ENCODE measurements around the gene TBC1D2B.
"Not testable (repeated sequence)": the region's sequence is repeated elsewhere in the genome, so short reads cannot be mapped to it uniquely, and the experiment has no call there.

TBC1D2B gene

GRCh38 chr15:78000091-78000926 lies 77.2 kb downstream of the TBC1D2B start:
- DNase-seq, result peak; percentile 59 to 82 (median 62)

DNA sequence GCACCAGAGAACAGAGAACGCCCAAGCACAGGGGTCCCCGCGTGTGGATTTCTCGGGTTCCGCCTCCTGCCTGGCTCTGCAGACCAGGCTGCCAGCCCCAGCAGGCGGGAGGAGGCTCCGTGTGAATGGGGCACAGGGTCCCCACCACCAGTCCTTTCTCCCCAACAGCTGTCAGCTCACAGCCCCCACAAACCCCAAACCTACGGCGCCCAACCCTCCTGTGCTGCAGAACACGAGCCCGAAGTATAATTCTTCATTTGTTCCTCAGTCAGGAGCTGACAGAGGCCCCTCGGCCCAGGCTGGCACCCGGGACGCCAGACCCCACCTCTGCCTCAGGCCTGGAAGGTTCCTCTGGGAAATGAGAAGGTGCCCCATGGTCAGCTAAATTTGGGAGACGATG lies 78.0 kb downstream of the TBC1D2B start:
- DNase-seq, result no peak

DNA sequence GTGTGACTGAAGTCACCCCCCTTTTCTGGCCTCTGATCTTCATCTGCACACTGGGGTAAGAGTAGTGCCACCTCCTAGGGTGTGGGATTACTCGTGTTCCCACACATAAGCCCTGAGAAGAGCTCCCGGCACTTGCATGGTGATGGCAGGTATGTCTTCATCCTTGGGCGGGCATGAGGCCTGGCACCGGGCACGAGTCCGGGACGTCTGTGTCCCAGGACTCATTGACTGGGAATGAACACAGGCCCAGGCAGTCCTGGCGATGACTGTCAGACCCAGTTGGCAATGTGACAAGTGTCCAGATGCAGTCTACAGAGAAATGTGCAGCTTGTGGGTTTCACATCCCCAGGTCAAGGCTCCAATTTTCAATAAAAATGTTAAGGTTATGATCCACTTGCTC lies 78.9 kb downstream of the TBC1D2B start:
- no peak for DNase-seq

DNA sequence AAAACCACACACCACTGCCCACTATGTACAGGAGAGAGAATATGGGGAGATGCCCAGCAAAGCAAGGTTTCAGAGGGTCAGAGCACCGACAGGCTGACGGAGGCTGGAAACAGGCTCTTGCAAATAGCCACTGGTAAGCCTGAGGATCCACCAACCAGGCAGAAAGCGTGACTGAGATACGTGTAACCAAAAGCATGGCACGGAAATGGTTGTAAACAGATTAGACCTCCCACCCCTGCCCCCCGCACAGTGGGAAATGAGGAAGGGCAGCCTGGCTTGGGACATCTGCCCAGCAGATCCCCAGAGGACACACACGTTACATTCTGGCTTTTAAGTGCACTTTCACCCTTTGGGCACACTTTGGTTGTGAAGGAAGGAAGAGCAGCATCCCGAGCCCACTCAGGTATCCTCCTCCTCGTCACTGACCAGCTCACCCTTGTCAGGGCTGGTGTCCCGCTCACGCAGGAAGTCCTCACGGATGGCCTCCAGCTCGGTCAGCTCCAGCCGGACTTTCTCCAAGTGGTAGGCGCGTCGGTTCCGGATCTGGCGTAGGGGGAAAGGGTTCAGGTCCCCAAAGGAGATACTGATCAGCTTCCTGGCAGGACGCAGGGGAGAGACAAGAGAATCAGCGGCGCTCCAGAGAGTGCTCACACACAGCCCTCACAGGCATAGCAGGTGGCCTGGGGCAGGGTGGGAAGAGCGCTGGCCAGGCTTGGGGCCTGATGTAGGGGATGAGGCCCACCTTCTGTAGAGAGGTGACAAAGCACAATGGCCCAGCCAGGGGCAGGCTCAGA lies 79.6 kb downstream of the TBC1D2B start:
- DNase-seq, result not testable (repeated sequence)

DNA sequence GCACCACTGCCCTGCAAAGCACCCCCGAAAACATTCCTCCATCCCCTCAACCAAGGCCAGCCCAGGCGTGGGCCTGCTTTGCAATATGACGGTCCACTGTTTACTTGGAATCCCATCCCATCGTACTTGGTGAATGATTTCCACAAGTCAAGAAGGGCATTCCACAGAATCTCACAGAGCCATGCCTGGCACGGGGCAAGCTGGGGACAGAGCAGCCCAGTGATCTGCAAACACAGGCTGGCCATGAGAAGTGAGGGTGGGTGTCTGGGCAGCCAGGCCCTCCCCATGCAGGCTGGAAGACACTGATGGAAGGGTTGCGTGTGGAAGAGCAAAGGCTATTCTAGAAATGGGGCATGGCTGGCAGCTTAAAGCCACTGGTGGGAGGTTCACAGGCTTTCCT lies 80.3 kb downstream of the TBC1D2B start:
- not testable (repeated sequence) for DNase-seq

DNA sequence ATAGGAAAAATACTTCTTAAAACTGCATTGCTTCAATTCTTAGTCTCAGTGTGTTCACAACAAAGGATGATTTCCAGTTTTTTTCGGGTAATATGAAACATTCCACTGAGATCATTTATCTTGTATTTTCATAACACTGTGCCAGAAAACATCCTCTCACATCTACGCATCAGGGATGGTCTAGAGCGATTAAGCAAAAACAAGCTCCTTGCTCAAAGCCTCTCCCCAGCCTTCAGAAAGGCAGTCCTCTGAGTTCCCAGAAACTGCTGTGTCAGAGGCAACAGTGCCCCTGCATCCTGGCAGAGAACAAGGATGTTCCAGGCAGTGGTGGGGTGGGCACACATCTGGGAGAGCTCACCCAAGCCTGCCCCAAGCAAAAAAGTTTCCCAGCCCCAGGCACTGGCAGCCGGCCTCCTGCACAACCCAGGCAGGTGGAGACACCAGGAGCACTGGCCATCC lies 80.8 kb downstream of the TBC1D2B start:
- not testable (repeated sequence) for DNase-seq

- not testable (repeated sequence) for DNase-seq
These were observed 81.3 kb downstream of the TBC1D2B start for GRCh38 chr15:77996226-77996625.

DNA sequence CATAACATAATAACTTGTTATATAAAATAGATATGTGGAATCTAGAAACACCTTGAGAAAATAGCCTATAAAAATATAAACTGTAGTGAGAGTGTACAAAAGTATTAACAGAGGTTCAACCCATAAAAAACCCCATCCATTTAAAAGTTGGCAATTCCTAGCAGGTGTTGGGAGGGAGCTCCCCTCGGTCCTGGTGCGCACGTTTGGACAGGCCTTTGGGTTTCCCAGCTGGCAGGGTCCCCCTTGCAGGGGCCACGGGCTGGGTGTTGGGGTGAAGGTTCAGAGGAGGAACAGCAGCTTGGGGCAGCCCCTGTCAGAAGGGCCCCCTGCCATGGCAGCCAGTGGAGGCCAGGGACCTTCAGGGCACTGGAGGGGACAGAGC lies 82.0 kb downstream of the TBC1D2B start:
- DNase-seq, result not testable (repeated sequence)

- not testable (repeated sequence) for DNase-seq
These were observed 82.5 kb downstream of the TBC1D2B start for GRCh38 chr15:77994893-77995536.

DNA sequence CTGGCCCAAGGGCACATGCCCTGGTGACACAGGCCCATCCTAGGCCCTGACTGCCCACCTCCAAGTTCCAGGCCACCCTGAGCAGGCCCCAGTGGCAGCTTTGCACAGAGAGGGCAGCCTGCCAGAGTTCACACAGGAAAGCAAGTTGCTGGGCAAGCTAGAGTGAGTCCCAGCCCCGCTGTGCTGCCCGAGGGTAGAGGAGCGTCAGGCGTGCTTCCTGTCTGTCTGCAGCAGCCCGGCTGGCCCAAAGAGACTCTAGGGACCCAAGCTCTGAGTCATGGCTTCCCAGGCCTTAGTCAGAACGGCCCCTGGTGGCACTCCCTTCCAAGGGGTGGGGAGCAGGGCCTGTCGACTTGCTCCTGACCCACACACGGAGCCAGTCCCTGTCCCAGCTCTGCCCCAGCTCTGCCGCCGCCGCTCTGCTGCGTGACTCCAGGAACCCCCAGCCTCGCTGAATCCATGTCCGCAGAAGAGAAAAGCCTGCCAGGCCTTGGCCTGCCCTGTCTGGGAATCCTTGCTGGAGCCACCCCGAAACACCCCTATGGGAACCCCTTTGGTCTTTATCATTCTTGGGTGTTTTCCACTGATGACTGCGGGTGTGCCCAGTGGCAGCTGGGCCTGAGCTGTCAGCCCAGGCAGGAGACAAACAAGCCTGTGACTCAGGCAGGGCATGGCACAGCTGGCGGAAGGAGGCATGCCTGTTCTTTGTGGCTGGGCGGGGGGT lies 83.4 kb downstream of the TBC1D2B start:
- peak in 1 of 5 experiments; percentile 21 for DNase-seq

GRCh38 chr15:77993374-77993911 lies 84.1 kb downstream of the TBC1D2B start:
- no peak for DNase-seq

DNA sequence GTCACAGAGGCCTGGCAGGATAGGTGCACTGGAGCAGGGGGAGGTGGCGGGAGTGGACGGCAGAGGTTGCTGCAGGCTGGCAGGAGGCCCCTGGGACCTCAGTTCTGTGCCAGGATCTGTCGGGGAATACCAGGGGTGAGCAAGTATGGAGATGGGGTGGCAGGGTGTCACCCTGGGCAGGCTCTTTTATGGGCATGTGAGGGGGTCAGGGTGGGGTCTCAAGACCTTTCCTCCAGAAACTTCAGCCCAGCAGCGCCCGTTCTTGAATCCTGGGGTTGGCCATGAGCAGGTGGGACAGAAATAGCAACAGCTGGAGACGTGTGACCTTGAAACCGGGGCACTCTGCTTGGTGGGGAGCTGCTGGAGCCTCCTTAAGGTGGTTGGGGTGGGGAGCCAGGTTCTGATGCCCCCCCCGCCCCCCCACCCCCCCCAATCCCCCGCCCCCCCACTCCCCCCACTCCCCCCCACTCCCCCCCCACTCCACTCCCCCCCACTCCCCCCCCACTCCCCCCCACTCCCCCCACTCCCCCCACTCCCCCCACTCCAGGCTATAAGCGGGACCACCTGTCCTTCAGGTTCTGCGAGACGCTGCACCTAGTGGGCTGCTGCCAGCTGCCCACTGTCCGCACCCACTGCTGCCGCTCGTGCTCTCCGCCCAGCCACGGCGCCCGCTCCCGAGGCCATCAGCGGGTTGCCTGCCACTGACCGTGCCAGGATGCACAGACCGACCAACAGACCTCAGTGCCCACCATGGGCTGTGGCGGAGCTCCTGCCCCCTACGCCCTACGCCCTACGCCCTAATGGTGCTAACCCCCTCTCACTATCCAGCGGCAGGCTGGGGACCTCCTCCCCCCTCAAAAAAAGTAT lies 84.9 kb downstream of the TBC1D2B start:
- no peak for DNase-seq

- DNase-seq, result not testable (repeated sequence)
These were observed 85.8 kb downstream of the TBC1D2B start for GRCh38 chr15:77991658-77992201.

GRCh38 chr15:77991029-77991406 lies 86.5 kb downstream of the TBC1D2B start:
- no peak for DNase-seq

DNA sequence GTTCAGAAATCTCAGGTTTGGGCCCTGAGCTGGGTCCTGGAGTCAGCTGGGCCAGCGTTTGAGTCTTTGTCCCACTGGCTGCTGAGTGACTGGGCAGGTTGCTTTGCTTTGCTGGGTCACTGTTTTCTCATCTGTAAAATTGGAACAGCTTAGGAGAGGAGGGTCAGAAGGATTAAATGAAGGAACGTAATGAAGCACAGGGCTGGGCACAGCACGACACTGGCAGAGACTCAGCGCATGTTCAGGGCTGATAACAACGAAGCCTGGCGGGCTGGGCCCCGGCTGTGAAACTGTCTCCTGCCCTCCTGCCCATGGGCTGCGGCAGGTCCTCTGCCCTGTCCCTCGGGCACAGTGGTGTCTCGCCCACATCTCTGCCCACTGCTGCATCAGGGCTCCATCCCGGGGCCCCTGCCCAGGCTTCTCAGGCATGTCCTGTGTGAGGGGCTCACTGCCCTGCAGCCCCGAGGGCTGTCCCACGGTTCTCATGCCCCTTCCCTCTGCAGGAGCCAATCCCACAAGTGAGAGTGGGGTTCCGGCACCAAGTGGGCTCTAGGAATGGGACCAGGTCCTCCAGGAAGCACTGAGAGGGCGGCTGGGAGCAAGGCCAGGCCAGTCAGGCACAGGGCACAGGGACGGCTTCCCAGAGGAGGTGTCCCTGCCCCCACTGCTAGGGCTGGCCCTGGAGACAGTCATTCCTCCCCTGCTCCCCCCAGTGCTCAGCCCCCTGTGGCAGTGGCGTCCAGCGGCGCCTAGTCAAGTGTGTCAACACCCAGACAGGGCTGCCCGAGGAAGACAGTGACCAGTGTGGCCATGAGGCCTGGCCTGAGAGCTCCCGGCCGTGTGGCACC lies 88.0 kb downstream of the TBC1D2B start:
- no peak for DNase-seq

DNA sequence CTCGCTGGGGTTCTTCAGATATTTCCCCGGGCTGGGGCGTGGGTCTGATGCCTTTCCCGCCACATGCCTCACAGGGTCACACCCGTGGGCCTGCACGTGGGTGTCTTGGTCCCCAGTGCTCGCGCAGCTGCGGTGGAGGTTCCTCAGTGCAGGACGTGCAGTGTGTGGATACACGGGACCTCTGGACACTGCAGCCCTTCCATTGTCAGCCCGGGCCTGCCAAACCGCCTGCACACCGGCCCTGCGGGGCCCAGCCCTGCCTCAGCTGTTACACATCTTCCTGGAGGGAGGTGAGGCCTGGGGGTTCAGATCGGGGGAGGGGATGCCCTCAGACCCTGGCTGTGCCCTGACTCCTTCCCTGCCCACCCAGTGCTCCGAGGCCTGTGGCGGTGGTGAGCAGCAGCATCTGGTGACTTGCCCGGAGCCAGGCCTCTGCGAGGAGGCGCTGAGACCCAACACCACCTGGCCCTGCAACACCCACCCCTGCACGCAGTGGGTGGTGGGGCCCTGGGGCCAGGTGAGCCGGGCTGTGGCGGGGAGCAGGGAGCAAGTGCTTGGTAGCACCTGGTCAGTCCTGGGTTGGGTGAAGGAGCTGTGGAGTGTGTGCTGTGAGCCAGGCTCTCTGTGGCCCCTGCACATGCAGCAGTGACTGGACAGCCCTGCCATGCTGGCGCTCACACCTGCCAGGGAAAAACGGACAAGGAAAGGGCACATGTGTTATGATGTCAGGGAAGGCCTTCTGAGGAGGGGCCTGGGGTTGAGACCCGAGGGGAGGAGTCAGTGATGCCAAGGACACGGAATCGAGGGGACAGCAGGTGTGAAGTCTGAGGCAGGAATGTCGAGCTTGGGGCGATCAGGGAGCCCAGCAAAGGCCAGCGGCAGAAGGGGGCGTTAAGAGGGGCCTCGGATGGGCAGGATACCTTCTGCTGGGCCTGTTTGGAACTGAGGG lies 88.9 kb downstream of the TBC1D2B start:
- DNase-seq, result no peak

DNA sequence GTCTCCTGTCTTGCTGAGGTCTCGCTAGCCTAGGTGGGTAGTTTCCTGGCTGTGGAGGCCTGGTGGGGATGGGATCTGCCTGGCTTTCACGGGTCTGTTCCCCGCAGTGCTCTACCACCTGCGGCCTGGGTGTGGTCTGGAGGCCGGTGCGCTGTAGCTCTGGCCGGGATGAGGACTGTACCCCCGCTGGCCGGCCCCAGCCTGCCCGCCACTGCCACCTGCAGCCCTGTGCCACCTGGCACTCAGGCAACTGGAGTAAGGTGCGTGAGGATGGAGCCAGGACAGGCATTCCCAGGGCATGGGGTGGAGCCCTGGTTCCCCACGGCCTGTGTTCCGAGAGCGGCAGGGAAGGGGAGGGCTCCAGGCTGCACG lies 89.8 kb downstream of the TBC1D2B start:
- DNase-seq, result not testable (repeated sequence)

GRCh38 chr15:77986891-77987764 lies 90.4 kb downstream of the TBC1D2B start:
- DNase-seq, result no peak

Measured in T-helper 2 cell (primary cell).